ENCODE data around the gene SLC35B2. TPM values are rescaled to one million over a fixed set of nuclear protein-coding genes. Genes with fewer than 3 reads are reported as not detected.

Gene SLC35B2
- 10 to 100 TPM; 53.1 to 62.2 (median 57.4) TPM for polyA plus RNA-seq (ENCODE audit: insufficient read length in 4 of 4)

DNA sequence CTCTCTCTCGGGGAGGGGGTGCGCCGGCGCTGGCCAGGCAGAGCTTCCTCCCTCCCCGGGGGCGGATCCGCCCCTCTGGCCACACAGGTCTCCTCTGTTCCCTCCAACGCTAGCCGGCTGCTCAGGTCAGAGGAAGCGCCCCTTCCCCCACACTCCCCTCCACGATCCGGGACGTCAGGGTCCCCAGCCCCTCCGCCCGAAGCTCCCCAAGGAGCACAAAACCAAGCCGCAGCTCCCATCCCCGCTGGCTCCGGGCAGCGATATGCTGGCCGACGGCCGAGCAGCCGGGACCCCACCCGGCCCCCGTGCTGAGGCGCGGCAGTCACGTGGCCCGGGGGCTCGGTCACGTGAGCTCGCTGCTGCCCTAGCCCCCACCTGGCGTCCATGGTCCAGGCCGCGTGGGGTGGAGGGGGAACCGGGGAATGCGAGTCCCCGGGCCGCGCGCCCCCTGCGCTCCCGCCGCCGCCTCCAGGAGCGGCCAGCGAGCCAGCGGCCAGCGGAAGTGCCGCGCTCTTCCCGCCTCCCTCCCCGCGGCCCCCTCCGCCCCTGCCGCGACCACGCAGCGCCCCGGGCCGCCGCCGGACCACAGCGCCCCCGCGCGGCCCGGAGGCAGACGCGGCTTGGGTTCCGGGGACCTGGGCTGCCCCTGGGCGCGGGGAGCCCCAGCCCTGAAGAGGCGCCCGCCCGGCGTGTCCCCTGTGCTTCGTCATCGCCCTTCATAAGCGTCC is at the start of gene SLC35B2:
Gene SLC35B2 (minus strand): TSS at position 504 of the 728 bp plus-strand sequence. CDS start 118 bp downstream, at position 386.
- no peak for DNase-seq (ENCODE audit: low read depth in 4 of 4, low spot score in 3 of 4)

- DNase-seq (ENCODE audit: low read depth in 4 of 4, low spot score in 3 of 4): no peak
These were observed 49.4 kb upstream of the SLC35B2 start for GRCh38 chr6:44306710-44307109.

- DNase-seq (ENCODE audit: low read depth in 4 of 4, low spot score in 3 of 4): no peak
These were observed 47.9 kb upstream of the SLC35B2 start for GRCh38 chr6:44305200-44305725.

GRCh38 chr6:44304282-44305199 is 47.2 kb upstream of the SLC35B2 start:
- no peak for DNase-seq (ENCODE audit: low read depth in 4 of 4, low spot score in 3 of 4)

GRCh38 chr6:44303842-44304241 is 46.5 kb upstream of the SLC35B2 start:
- no peak for DNase-seq (ENCODE audit: low read depth in 4 of 4, low spot score in 3 of 4)

DNA sequence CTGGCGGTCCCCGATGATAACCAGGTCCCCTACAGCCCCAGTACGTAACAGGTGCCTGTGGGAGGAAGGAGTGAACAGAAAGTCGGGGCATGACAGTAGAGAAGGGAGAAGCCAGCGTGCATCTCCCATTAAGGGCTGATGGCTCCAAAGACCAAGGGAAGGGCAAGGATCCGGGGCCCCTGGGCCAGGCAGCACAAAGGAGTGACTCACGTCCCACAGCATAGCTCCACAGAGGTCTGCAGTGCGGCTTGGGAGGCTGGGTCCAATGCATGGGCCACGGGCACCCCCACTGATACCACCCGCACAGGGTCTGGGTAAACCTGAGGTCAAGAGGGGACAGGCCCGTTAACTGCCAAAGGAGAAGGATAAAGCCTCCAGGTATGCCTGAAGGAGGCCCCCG is 45.5 kb upstream of the SLC35B2 start:
- no peak for DNase-seq (ENCODE audit: low read depth in 4 of 4, low spot score in 3 of 4)

- no peak for DNase-seq (ENCODE audit: low read depth in 4 of 4, low spot score in 3 of 4)
These were observed 44.6 kb upstream of the SLC35B2 start for GRCh38 chr6:44301782-44302564.

DNA sequence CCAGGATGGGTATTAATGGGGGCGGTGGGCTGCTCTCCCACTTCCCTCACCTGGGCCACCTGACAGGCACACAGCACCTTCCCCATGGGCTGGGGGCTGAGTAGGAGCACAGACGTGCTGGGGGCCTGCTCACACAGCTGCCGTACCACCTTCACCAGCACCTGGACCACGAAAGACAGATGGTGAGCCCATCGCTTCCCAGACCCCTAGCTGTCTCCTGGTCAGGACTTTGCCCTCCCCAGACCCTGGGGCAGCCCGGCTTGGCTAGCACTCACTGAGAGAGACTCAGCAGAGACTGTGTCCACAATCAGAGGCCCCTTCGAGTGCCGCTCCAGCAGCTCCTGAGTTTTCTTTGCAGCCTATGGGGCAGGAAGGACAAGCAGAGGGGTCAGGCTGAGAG is 43.8 kb upstream of the SLC35B2 start:
- DNase-seq (ENCODE audit: low read depth in 4 of 4, low spot score in 3 of 4): no peak

DNA sequence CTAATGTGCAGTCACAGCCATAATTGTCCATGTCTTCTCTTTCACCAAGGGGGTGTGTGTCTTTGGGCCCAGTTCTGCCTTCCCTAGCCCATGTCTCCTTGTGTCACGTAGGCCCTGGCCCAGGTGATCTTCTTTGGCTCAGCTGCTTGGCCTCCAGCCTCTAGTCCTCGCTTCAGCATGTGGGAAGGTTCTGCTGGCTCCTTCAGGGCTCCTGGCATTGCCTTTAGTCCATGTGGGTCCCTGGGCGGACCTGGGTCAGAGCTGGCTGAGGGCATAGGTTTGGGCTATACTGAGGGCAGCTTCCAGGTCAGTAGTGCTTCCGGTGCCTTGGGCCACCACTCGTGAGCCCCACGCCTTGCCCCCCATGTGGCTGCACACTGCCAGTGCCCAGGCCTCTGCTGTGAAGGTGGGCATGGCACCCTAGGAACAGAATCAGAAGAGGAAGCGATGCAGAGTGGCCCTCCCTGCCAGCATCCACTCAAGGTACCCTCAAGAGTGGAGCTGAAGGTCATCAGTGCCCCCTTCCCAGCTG is 43.0 kb upstream of the SLC35B2 start:
- no peak for DNase-seq (ENCODE audit: low read depth in 4 of 4, low spot score in 3 of 4)

GRCh38 chr6:44298864-44299263 is 41.5 kb upstream of the SLC35B2 start:
- no peak for DNase-seq (ENCODE audit: low read depth in 4 of 4, low spot score in 3 of 4)

GRCh38 chr6:44298055-44298803 is 40.9 kb upstream of the SLC35B2 start:
- no peak for DNase-seq (ENCODE audit: low read depth in 4 of 4, low spot score in 3 of 4)

DNA sequence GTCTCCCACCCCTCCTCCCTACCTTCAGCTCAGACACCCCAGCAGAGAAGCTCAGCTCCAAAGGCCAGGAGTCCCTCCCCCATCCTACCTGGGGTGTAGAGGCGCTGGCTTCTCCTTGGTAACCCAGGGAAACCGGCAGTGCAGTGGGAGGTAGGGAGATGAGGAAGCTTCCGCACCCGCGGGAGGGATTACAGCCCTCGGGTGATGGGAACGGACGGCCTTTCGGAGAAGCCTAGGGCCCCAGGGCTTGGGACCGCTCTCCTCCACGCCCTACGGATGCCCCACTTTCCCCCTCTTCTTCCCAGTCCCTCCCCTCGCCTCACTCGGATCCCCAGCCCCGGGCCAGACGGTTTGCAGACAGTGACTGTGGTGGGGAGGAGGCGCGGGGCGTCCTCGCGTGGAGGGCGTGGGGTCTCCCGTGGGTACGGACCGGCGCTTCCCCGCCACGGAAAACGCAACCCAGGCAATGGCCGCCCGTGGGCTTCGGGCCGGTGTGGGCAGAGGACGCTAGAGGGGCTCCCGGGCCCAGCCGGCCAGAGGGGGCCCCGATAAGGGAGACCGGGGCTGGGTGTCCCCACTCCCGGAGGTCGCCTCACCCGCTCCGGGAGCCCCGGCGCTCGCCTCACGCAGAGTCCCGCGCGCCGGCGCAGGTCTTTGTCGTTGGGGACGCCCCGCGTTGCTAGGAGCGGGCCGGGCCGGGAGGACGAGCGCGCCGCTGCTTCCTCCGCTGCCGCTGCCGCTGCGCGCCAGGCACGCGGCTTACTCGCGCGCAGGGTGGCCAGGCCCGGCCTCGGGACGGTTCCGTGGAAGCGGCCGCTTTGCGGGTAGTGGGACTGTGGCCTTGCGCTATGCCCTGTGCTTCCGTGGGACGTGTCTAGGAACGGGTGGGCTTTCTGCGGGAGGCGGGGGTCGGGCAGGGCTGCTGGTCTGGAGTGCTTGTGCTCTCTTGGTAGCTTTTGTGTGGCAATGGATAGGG is 40.0 kb upstream of the SLC35B2 start:
- DNase-seq (ENCODE audit: low read depth in 4 of 4, low spot score in 3 of 4): peak in 1 of 4 donors; percentile 36

DNA sequence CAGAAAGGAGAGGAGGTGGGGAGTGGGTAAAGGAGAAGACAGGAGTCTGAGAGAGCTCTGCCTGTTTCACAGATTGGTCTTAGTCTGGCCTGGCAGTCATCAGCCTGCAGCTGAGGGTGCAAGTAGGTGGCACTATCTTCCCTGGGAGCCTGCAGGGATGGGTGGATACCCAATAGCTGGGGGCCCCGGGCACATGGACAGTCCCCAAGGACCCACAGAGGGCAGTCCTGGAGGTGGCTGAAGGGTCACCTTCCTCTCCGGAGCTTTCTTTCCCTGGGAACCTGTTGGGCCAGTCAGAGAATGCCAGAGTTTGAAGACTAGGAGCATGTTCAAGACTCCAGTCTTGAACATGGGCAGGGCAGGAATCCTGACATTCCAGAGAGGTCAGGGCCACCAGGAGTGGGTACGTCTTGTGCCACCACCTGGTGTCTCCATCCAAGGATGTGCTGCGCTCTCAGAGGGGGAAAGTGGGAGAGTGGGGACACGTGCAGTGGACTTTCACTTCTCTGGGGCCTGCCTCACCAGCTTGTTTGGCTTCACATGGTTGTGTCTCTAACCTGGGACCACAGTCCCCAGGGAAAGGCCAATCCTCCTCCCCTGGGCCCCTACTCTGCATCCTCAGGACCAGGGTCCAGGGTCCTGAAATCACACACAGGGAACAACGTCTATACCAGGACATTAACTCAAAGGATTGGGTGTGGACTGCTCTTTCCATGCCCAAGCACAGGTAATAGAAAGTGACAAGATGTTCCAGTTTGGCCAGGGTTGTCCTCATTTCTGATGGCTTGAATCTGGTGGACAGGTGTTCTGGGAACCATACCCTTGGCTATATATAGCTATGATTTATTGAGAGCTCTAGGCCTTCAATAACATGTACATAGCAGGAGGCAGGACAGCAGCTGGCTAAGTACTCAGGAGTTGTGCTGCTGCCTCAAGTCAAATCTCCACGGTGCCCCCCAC is 37.8 kb upstream of the SLC35B2 start:
- no peak for DNase-seq (ENCODE audit: low read depth in 4 of 4, low spot score in 3 of 4)

DNA sequence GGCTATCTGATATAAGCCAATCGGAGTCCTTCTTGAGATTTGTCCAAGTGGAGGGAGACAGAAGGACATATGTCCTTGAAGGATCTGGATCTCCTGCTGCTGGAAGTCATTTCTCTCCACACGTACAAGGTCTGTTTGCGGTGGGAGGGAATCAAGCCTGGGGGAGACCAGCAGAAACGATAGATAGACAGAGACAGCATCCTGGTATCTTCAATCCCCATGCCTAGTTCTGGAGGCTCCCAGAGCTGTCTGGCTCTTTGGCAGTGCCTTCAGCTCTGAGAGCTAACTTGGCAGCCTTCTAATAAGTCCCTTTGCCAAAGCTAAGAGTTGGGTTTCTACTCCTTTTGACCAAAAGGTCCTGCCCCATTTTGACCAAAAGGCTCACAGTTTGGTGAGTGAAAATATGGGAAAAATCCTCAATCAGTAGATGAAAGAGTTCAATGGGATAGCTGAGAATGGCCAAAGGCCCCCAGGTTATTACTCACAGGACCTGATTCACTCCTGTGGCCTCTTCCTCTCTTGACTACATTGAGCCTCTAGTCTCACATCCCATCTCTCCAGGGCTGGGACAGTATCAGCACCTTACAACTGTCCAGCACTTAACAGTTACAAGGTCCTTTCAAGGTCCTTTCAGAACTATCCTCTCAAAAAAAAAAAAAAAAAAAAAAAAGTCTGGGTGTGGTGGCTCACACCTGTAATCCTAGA is 35.5 kb upstream of the SLC35B2 start:
- DNase-seq (ENCODE audit: low read depth in 4 of 4, low spot score in 3 of 4): no peak

- DNase-seq (ENCODE audit: low read depth in 4 of 4, low spot score in 3 of 4): no peak
These were observed 34.5 kb upstream of the SLC35B2 start for GRCh38 chr6:44291841-44292240.

GRCh38 chr6:44289726-44290260 is 32.5 kb upstream of the SLC35B2 start:
- DNase-seq (ENCODE audit: low read depth in 4 of 4, low spot score in 3 of 4): no peak

Data from right renal pelvis (tissue), 4 donors.